ENCODE data around the gene AGXT2. TPM values are rescaled to one million over a fixed set of nuclear protein-coding genes. Genes with fewer than 3 reads are reported as not detected.

The AGXT2 gene
- total and polyA plus RNA-seq, 12 donors, result not detected

DNA sequence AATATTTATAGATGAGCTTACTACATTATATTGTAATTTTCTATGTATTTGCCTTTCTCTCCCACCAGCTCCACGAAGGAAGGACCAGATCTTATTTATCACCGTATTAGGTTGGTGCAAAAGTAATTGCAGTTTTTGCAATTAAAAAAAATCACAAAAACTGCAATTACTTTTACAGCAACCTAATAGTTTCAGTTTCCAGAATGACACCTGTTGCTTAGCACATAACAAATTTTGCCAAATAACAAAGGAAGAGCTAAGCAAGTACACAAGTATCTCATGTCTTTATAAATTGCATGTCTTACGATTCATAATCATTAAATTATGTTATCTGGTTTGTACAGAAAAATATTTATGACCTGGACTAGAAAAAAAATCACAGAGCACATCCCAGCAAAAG is 45.9 kb downstream of the AGXT2 start:
- Histone ChIP-seq H3K27me3 (peaks cover 0 to 40% (median 33%) of the 10 kb centered on the region in 7 donors), H3K36me3 (no peaks in the 10 kb centered on the region), H3K4me1 (no peaks in the 10 kb centered on the region), H3K4me3 (no peak overlapping the region), H3K9me3 (peaks cover 0 to 1% (median 0%) of the 10 kb centered on the region in 11 donors), H3K27ac (no peak overlapping the region)
- intact Hi-C loops (cut with DNase I), result loop anchor here in 9 of 10 donors (5.0 to 10.0 kb wide), 4 partner anchors 515 to 527 kb away; no protein-coding TSS in a partner anchor
- no peak for DNase-seq
- ATAC-seq, result no peak
- 73 to 90% methylated on average over 3 of the region's 3 CpGs for WGBS, 2 donors
- TF ChIP-seq, protein P1, sequence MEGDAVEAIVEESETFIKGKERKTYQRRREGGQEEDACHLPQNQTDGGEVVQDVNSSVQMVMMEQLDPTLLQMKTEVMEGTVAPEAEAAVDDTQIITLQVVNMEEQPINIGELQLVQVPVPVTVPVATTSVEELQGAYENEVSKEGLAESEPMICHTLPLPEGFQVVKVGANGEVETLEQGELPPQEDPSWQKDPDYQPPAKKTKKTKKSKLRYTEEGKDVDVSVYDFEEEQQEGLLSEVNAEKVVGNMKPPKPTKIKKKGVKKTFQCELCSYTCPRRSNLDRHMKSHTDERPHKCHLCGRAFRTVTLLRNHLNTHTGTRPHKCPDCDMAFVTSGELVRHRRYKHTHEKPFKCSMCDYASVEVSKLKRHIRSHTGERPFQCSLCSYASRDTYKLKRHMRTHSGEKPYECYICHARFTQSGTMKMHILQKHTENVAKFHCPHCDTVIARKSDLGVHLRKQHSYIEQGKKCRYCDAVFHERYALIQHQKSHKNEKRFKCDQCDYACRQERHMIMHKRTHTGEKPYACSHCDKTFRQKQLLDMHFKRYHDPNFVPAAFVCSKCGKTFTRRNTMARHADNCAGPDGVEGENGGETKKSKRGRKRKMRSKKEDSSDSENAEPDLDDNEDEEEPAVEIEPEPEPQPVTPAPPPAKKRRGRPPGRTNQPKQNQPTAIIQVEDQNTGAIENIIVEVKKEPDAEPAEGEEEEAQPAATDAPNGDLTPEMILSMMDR (IDR thresholded peaks at IDR 0.05), result no peak

DNA sequence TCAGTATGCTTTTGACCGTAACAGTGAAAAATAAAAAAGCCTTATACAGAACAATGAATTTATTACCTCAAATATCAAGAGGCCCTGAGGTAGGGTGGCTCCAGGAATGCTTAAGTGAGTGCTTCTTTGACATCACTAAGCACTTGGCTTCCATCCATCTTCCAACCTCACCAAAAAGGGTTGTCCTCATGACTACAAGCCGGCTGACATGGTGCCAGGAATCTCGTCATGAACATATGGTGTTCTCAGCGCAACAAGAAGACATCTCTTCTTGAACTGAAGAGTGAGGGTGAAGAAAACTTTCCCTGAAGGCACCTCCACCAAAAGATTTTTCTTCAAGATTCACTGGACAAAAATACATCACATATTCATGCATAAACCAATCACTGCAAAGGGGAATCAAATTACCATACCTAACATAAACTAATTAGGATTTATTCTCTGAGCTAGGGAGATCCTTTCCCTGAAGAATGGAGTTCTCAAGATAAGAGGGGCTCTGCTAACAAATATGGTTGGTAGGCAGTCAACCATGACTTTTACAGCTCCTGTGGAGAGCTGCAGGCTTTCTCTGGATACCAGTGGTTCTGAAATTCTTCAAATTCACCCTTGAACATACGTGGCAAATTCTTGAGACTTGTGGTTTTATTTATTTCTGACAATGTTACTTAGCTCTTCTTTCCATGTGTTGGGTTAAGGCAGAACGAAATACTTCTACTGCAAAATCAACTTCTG is 49.5 kb downstream of the AGXT2 start:
- intact Hi-C loops (cut with DNase I), result no loop called here
- H3K27ac ChIP-seq, result no peak overlapping the region
- H3K9me3 ChIP-seq, result no peaks in the 10 kb centered on the region
- ATAC-seq (no peak), DNase-seq (no peak)
- TF ChIP-seq, protein P1 (IDR thresholded peaks at IDR 0.05), result no peak
- H3K36me3 ChIP-seq, result no peaks in the 10 kb centered on the region
- H3K4me1 ChIP-seq, result no peaks in the 10 kb centered on the region
- WGBS, 2 donors, result 60 to 66% methylated on average over 6 of the region's 6 CpGs
- H3K4me3 ChIP-seq, result no peak overlapping the region
- peaks cover 0 to 42% (median 33%) of the 10 kb centered on the region in 7 donors for H3K27me3 ChIP-seq

DNA sequence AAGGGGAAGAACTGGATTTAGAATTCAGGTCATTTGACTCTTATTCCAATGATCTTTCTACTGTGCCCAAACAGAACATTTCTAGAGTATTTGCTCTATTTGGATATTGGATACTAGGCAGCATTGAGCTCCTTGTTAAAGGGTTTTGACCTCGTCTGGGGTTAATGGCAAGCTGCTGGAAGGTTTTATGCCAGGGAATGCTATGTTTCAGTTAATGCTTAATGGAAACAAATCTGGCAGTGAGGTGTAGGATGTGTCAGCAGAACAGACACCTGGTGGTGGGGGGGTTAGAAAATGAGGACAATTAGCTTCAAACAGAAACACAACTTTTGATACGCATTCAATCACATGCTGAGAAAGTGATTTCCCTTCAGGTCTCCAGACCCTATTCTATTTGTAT is 51.5 kb downstream of the AGXT2 start:
- 85 to 89% methylated on average over 2 of the region's 2 CpGs for whole genome bisulfite sequencing, 2 donors

DNA sequence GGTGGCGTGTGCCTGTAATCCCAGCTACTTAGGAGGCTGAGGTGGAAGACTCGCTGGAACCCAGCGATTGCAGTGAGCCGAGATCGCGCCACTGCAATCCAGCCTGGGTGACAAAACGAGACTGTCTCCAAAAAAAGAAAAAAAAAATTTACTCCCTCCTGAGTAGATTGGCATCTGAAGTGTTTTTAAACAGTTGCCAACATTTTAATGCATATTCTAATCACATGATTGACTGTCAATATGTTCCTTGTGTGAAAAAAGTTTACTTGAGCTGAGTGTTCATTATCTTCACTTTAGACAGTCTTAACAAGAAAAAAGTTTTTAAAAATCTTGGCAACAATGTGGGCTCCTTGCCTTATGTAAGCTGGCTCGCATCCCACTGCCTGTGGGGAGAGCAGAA is 53.8 kb downstream of the AGXT2 start:
- H3K36me3 ChIP-seq, result no peaks in the 10 kb centered on the region
- intact Hi-C loops (cut with DNase I), result no loop called here
- H3K4me1 ChIP-seq, result no peaks in the 10 kb centered on the region
- TF ChIP-seq, protein P1 (IDR thresholded peaks at IDR 0.05), result no peak
- 72 to 77% methylated on average over 8 of the region's 8 CpGs for WGBS, 2 donors
- no peak for DNase-seq
- H3K27me3 ChIP-seq, result peaks cover 0 to 25% (median 17%) of the 10 kb centered on the region in 7 donors
- ATAC-seq, result no peak
- no peak overlapping the region for H3K4me3 ChIP-seq
- H3K27ac ChIP-seq, result no peak overlapping the region
- no peaks in the 10 kb centered on the region for H3K9me3 ChIP-seq

More for the DNA sequence above, 51.5 kb downstream of the AGXT2 start:
- no peaks in the 10 kb centered on the region for H3K36me3 ChIP-seq
- DNase-seq (no peak), ATAC-seq (no peak)
- no peaks in the 10 kb centered on the region for H3K9me3 ChIP-seq
- intact Hi-C loops (cut with DNase I), result no loop called here
- H3K27ac ChIP-seq, result no peak overlapping the region
- H3K4me1 ChIP-seq, result no peaks in the 10 kb centered on the region
- TF ChIP-seq, protein P1 (IDR thresholded peaks at IDR 0.05), result no peak
- no peak overlapping the region for H3K4me3 ChIP-seq
- H3K27me3 ChIP-seq, result peaks cover 0 to 33% (median 20%) of the 10 kb centered on the region in 7 donors

Measured in heart right ventricle (tissue), 16 donors.